GM19467 (cell line): ENCODE data around the gene CXADR.

Experiments used
- ATAC-seq: cut with Tn5 transposase; IDR thresholded peaks from one replicate; pipeline ENCODE4 v1.9.1; 2021; ENCODE audit warnings: mild to moderate bottlenecking, moderate library complexity; ENCODE audit not compliant: unreplicated experiment

Gene CXADR

DNA sequence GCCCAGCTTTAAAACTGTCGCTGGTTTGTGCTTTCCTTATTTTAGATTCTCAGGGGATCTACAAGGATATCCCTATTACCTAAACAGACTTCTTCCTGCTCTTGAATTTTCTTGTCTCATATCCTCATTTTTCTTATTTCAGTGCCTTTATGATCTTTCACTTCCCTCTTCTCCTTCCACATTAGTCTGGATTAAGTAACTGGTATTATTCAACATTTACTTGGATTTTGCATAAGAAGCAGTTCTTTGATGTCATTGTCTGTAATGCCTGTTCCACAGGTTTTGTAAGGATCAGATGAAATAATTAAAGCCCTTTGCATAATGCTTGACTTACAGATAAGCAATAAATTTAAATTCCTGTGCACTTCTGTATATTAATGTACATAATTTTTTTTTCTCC is 26.5 kb downstream of the CXADR start:
- no peak for ATAC-seq

DNA sequence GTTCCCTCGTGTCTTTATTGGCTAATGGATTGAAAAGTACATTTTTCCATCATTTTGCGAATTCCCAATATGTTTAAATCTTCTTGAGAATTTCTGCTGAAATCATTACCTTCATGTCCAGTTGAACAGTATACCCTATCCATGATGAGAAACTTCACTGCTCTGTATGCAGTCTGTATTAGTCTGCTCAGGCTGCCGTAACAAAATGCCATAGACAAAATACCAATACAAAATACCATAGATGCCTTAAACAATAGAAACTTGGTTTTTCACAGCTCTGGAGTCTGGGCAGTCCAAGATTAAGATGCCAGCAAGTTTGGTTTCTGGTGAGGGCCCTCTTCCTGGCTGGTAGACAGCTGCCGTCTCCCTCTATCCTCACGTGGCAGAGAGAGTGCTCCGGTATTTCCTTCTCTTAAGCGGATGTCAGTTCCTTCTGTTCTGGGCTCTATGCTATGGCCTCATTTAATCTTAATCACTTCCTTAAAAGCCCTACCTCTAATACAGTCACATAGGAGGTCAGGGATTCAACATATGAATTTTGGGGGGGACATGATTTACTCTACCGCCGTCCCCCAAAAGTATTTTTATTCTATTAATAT is 27.0 kb downstream of the CXADR start:
- ATAC-seq: no peak

DNA sequence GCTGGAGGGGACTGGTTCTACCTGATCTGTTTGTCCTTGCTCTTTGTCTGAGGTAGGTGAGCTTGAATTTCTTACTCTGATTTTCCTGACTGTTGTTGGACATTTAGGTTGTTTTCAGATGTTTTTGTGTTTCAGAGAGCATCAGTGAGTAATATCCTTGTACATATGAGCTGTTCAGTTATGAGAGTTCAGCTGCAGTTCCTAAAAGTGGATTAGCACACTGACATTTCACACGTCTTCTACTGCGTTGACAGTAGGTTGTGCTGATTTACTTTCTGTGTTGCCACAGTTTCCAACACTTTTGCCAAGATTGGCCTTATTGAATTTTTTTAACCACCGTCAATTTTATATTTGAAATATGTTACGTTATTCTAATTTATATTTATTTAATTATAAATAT is 27.7 kb downstream of the CXADR start:
- ATAC-seq: no peak

DNA sequence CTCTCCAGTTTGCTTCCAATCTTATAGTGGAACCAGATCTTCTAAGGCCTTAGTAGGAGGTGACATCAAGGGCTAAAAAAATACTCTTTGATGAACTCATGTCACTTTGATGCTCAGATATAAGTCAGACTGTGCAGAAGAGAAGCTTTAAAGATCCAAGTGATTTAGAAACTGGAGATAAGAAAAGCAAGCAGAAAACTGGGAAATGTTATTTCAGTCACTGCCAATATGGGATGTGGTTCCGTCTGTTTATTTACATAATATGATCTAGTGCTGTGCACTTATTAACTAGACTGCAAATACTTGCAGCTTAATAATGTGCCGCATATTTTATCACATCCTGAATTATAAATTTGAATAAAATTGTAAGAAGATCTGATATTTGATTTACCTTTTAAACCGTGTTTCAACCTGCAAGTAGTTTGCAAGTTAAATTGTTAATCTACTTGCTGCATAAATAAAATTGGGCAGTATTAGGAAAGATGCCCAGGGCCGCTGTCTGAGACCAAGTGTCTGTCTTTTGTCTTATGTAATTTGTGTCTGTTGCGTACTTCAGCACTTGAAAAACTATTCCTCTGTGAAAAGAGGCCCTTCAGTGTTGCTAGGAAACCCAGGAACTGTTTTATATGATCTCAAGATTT is 29.6 kb downstream of the CXADR start:
- ATAC-seq: no peak

DNA sequence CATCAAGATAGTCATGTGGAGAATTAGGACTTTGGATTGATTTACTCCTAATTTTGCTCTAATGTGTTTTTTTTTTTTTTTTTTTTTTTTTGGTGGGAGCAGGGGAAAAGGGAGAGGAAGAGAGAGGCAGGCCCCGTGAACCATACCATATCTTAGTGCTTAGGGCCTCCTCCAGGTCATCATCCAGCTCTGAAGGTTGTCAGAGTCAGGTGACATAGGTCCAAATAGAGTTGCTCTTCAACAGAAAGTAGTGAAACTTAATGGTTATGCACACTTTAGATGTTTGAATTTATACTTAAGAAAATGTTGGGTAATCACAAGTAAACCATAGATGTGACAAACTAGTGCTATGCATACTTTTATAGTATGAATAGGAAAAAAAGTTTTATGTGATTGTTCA is 32.2 kb downstream of the CXADR start:
- ATAC-seq: no peak

DNA sequence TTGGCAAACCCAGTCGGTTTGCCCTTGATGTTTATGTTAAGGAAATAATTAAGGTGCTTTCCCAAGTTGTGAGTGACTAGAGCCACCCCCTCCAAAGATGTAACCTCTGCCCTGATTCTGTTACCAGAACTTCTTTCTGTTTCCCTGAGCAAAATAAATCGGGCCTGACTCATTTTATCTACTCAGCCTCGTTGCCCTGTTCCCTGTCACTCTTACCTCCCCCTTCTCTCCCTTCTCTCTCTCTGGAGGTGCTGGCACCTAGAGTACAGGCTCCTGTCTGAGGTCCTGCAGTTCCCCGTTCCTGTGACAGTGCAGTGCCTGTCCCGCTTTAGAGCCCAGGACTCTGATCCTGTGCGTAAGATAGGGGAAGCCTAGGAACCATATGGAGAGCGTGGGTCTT is 35.4 kb downstream of the CXADR start:
- ATAC-seq: no peak

DNA sequence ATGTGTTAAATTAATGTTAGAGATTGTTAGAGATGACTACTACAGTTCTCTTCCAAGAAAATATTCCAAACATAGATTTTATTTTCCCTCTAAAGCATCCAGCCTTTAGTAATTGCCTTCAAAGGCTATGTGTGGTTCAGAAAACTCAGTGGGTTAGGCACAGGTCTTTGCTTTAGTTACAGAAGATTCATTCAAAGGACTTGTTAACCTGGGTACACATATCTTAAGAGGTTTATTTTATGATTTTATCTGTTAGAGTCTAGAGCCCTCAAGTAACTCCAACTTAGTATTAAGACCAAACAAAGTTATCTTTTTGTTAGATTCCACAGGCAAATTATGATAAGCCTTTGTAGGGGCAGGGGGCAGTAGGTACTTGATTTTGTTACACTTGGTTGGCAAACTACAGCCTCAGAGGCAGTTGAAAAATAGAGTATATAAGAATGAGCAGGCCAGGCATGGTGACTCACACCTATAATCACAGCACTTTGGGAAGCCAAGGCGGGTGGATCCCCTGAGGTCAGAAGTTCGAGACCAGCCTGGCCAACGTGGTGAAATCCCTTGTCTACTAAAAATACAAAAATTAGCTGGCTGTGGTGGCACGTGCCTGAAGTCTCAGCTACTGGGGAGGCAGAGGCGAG is 37.9 kb downstream of the CXADR start:
- no peak for ATAC-seq

DNA sequence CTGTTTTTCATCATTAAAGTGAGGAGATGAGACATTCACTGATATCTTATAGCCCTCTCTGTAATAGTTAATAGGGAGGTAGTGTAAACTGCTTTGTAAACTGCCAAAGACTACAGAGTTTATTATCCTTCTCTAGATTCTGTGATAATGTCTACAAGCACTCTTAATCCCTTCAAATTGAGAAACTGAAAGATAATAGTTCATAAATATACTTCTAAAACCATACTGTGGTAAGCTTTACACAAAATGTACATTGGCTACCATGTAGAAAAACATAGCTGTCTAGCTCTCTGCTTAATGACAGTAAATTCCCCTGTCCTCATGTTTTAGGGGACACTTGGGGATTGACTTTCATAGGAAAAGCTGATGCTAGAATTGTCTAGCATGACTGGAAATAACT is 39.6 kb downstream of the CXADR start:
- ATAC-seq: no peak

DNA sequence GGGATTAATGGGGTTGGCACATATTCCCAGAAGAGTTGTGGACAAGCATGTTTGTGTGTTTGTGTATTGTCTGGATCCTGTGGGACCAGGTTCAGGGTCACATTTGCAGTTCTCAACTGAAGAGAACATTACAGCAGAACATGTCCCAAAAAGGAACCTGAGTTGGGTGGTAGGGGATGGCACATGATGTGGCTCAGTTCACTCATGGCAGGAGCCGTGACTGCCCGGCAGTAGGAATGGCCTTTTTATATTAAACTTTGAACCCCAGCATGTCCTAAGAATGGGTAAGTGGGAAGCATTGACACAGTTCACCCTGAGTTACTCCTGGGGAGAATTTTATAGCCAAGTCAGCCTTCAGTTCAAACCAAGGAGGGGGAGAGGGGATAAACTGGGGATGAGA is 41.3 kb downstream of the CXADR start:
- no peak for ATAC-seq

DNA sequence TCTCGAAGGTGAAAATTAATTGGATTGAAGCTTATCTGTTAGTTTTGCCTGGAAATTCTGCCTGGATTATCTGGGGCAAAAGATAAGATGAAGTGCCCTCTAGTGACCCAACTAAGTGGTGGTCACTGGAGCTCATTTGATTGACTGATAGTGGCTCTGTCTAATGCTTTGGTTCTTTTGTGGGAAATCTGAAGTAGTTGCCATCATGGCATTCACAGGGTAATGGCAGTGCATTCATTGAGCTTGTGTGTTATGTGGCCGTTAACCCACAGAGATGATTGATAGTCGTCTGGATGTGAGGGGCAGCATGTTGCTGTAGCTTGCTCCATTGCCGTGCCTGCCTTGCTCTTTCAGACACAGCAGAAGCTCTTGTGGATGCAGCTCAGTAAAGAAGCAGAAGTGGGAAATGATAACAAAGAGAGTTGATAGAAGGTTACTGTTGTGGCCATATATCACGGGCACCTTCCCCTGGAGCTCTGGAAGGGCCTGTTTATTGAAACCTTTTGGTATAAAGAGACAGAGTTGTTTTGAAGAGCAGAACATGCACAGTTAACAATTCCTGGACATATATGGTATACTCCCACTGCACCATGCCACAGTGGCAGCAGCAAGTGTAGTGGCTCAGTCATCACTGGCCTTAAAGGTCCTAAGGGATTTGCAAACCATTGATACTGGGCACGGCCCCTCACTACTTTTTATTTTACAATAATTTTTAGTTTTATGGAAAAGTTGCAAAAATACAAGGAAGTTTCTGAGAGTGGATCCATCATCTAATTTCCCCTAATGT is 42.0 kb downstream of the CXADR start:
- no peak for ATAC-seq

DNA sequence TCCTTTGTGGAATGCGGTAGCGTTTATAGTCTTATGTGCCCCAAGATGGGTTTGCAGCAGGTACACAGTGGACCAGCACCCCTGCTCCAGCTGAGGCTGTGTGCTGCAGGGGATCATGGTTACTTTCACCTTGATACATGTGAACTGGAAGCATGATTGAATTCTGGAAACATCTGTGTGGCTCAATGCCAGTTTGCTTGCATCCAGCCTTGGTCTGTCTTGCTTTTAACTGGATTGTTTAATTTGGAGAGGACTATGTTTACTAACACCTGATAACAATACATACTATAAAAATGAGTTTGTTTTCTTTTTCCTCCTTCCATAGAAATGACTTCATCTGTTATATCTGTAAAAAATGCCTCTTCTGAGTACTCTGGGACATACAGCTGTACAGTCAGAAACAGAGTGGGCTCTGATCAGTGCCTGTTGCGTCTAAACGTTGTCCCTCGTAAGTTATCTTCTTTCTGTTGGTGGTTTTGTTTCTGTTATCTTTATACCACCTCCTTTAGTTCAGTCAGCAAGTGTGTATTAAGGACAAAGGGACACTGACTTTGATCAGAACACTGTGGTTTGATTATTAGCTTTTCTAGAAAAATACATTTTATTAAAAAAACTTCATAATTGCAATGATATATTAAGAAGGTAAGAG is 47.7 kb downstream of the CXADR start:
- ATAC-seq: no peak

DNA sequence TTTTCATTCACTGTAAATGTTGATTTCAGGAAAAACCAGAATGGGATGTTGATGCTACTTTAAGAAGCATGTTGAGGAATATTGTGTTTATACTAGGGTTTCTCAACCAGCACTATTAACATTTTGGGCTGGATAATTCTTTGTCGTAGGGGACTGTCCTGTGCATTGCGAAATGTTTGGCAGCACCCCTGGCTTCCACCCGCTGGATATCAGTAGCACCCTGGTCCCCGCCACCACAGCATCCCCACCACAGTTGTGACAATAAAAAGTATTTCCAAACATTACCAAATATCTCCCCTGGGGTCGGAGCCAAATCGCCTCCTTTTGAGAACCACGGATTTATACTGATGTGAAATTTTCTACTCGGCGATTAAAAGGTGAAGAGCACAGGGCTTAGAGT is 57.9 kb downstream of the CXADR start:
- no peak for ATAC-seq

DNA sequence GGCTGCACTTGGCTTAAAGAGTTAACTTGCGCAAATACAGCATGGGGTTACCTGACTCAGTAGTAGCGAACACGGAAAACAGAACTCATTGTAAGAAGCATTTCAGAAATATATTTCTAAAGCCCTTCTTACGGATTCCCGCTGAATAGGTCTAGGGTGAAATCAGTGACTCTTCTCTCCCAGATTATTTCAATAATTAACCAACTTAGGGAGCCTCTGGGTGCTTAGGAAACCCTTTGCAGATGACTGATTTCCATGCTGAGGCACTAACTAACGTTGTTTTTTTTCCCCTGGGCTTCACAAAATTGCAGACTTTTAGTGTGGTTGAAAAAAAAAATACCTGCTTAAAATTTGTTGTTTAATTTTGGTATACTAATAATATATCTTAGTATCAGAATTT is 59.6 kb downstream of the CXADR start:
- no peak for ATAC-seq

DNA sequence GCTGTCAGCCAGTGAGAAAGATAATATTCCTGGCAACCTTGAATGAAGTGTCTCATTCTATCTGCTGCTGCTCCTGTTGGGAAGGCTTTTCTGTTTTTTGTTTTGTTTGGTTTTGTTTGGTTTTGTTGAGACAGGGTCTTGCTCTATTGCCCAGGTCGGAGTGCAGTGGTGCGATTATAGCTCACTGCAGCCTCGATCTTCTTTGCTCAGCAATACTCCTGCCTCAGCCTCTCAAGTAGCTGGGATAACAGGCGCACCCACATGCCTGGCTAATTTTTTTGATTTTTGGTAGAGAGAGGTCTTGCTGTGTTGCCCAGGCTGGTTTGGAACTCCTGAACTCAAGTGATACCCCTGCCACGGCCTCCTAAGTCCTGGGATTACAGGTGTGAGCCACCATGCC is 62.2 kb downstream of the CXADR start:
- ATAC-seq: no peak

DNA sequence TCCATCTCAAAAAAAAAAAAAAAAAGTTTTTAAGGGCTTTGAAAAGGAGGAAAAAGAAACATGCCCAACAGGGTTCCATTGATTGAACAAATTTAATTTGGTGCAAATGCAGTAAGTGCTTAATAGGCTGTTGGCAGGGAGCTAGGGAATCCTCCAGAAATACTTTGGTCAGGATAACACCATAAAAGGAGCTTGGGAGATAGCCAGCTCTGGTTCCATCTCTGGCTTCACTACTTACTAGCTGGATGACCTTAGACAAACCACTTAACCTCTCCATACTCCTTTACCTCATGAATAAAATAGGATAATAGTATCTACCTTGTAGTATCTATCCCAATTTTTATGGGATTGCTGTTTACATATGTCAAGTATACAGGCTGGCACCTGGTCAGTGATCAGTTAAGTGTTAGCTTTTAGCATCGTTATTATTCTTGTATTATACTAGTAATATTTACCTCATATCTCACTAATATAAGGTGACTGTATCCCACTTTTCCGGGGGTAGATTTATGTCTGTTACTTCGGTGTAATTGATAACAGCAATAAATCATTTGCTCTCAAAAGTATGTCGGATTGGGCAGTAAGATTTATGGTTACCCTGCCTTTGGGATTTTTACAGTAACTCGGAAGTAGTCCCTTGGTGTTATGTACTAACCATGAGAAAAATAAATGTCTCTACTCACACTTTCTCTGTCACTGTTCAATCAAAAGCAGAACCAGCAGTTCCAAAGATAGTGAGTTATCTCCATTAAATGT is 63.4 kb downstream of the CXADR start:
- ATAC-seq: no peak

DNA sequence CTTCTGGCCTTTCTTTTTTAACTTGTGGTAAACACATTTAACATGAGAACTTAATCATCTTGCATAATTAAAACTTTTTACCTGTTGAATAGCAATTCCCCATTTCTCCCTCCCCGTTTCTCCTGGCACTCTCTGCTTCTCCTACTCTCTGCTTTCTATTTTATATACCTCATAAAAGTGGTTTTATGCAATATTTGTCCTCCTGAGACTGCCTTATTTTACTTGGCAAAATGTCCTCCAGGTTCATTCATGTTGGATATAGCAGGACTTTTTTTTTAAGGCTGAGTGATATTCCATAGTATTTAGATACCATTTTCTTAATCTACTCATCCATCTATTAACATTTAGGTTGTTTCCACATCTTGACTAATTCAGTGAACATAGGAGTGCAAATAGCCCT is 64.9 kb downstream of the CXADR start:
- no peak for ATAC-seq

DNA sequence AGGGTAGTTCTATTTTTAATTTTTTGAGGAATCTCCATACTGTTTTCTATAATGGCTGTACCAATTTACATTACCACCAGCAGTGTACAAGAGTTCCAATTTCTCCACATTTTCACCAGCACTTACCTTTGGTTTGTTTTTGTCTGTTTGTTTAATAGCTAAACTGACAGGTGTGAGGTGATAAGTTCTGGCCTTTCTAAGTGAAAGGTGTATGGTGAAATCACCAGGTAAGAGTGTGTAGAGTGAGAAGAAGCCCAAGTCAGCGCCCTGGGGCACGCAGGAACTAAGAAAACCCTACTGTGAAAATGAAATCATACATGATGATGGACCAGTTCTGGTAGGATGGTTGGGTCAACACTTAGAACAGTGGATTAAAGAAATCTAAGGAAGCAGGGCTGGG is 65.3 kb downstream of the CXADR start:
- ATAC-seq: no peak

DNA sequence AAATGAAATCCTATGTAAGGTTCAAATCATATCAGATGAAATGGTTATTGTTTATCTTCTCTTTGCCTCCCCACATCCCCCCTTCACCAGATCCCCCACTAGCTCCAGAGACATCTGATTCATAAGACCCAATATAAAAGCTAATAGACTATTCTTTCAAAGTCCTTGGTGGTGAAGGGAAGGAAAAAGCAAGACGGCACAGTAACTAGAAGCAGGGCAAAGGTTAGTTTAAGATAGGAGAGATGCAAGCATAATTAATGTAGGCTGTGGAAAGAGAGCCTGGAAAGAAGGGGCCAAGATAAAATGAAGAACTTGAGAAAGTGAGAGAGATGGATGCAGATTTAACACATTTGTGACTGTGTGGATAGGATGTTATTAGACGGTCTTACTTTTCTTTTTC is 66.0 kb downstream of the CXADR start:
- no peak for ATAC-seq

DNA sequence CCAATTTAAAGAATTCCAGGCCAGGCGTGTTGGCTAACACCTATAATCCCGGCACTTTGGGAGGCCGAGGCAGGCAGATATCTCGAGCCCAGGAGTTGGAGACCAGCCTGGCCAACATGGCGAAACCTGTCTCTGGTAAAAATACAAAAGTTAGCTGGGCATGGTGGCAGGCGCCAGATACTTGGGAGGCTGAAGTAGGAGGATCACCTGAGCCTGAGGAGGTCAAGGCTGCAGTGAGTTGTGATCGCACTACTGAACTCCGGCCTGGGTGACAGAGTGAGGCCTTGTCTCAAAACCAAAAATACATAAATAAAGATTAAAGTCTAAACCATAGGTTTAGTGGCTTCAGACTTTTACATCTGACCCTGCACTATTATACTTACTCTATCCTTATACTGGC is 67.5 kb downstream of the CXADR start:
- no peak for ATAC-seq

DNA sequence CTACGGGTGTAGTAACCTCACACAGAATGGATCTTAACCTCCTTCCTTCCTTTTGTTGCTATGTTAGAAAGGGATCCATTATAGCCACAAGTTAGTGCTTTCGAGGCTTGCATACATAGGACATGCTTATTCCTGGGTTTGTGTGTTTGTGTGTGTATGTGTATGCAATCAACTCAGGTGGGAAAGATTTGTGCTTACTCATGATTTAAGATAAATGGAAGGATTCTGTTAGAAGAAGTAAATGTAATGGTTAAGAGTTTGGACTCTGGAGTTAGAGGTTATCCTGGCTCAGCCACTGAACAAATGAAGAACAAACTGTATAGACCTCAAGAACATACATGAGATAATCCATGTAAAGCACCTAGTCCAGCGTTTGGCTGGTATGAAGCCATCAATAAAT is 71.1 kb downstream of the CXADR start:
- ATAC-seq: no peak
